Measurements from ENCODE around the gene ETHE1. TPM values are rescaled to one million over a fixed set of nuclear protein-coding genes. Genes with fewer than 3 reads are reported as not detected.

ETHE1 gene, protein sequence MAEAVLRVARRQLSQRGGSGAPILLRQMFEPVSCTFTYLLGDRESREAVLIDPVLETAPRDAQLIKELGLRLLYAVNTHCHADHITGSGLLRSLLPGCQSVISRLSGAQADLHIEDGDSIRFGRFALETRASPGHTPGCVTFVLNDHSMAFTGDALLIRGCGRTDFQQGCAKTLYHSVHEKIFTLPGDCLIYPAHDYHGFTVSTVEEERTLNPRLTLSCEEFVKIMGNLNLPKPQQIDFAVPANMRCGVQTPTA
- total RNA-seq = 10 to 100 TPM; 15.9 to 78.7 (median 36.5) TPM
- 10 to 100 TPM; 18.2 to 20.0 (median 18.4) TPM for polyA plus RNA-seq
- long read RNA-seq, donor 1, transcript ETHE1-201 (7 exons, 963 nt) = major isoform, 12 of 12 reads
- long read RNA-seq, donor 1, partial matches to known transcripts = 0 of 12 reads
- long read RNA-seq, donor 1, other reads (novel, unspliced or antisense) = 0 of 12 reads
- long read RNA-seq, donor 2, partial matches to known transcripts = 0 of 4 reads
- long read RNA-seq, donor 2, other reads (novel, unspliced or antisense) = 0 of 4 reads
- long read RNA-seq, donor 3, partial matches to known transcripts = 0 of 4 reads
- long read RNA-seq, donor 3, other reads (novel, unspliced or antisense) = 0 of 4 reads
- long read RNA-seq, donor 4, transcript ETHE1-201 (7 exons, 963 nt) = major isoform, 21 of 31 reads
- long read RNA-seq, donor 4, partial matches to known transcripts = 1 of 31 reads
- long read RNA-seq, donor 4, other reads (novel, unspliced or antisense) = 5 of 31 reads
- long read RNA-seq, donor 5, transcript ETHE1-201 (7 exons, 963 nt) = major isoform, 47 of 56 reads
- long read RNA-seq, donor 5, partial matches to known transcripts = 3 of 56 reads
- long read RNA-seq, donor 5, other reads (novel, unspliced or antisense) = 2 of 56 reads
- long read RNA-seq, donor 6, transcript ETHE1-201 (7 exons, 963 nt) = major isoform, 16 of 20 reads
- long read RNA-seq, donor 6, partial matches to known transcripts = 0 of 20 reads
- long read RNA-seq, donor 6, other reads (novel, unspliced or antisense) = 4 of 20 reads
- long read RNA-seq, donor 7, transcript ETHE1-201 (7 exons, 963 nt) = major isoform, 5 of 5 reads
- long read RNA-seq, donor 7, partial matches to known transcripts = 0 of 5 reads
- long read RNA-seq, donor 7, other reads (novel, unspliced or antisense) = 0 of 5 reads
- long read RNA-seq, donor 8, transcript ETHE1-201 (7 exons, 963 nt) = major isoform, 9 of 10 reads
- long read RNA-seq, donor 8, partial matches to known transcripts = 0 of 10 reads
- long read RNA-seq, donor 8, other reads (novel, unspliced or antisense) = 0 of 10 reads
- long read RNA-seq, donor 9, transcript ETHE1-201 (7 exons, 963 nt) = major isoform, 7 of 11 reads
- long read RNA-seq, donor 9, partial matches to known transcripts = 0 of 11 reads
- long read RNA-seq, donor 9, other reads (novel, unspliced or antisense) = 0 of 11 reads
- long read RNA-seq, donor 10, partial matches to known transcripts = 0 of 3 reads
- long read RNA-seq, donor 10, other reads (novel, unspliced or antisense) = 0 of 3 reads

DNA sequence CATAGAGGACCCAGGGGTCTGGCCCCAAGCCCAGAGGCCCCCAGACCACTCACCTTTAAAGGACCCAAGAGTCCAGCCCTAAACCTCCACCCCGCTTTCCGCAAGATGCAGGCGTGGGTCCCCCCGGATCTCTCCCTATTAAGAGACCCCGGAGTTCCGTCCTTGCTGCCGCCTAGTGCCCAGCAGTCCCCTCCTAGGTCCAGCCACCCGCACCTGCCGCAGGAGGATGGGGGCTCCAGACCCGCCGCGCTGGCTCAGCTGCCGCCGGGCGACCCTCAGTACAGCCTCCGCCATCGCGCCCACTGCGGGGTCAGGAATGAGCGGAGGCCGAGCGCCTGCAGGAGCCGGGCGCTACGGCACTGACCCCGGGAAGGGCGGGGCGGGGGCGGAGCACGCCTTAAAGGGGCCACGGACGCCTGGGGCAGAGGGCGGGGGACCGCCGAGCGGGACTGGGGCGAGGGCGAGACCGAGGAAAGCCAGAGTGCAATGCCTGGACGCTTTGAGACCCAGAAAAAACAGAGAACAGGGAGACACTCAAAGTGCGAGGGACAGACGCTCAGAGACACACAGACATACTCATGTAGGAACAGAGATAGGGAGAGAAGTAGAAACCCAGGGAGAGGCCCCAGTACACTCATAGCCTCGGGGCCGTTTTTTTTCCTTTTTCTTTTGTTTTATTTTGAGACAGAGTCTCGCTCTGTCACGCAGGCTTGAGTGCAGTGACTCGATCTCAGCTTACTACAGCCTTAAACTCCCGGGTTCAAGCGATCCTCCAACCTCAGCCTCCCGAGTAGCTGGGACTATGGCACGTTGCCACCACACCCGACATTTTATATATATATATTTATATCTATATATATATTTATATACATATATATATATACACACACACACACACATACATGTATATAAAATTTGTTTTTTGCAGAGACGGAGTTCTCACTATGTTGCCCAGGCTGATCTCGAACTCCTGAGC, at the start of gene ETHE1:
Gene ETHE1 (minus strand): TSS at position 318 of the 976 bp plus-strand sequence. CDS start 24 bp downstream, at position 294.
- no peaks in the 10 kb centered on the region for H3K27me3 ChIP-seq
- WGBS, 4 donors = 3 to 5% (median 5%) methylated on average over 33 to 54 of the region's 54 CpGs
- H3K9me3 ChIP-seq (replicated peaks in 1 of 3) = no peaks in the 10 kb centered on the region
- peak within 1 kb of the TSS; percentile 58 to 78 (median 70) for H3K4me3 ChIP-seq
- peak; percentile 80 to 89 (median 85) for DNase-seq
- TF ChIP-seq POLR2A (IDR thresholded peaks at IDR 0.05) = peak; percentile 72 to 84
- TF ChIP-seq, protein P1, sequence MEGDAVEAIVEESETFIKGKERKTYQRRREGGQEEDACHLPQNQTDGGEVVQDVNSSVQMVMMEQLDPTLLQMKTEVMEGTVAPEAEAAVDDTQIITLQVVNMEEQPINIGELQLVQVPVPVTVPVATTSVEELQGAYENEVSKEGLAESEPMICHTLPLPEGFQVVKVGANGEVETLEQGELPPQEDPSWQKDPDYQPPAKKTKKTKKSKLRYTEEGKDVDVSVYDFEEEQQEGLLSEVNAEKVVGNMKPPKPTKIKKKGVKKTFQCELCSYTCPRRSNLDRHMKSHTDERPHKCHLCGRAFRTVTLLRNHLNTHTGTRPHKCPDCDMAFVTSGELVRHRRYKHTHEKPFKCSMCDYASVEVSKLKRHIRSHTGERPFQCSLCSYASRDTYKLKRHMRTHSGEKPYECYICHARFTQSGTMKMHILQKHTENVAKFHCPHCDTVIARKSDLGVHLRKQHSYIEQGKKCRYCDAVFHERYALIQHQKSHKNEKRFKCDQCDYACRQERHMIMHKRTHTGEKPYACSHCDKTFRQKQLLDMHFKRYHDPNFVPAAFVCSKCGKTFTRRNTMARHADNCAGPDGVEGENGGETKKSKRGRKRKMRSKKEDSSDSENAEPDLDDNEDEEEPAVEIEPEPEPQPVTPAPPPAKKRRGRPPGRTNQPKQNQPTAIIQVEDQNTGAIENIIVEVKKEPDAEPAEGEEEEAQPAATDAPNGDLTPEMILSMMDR (IDR thresholded peaks at IDR 0.05) = no peak
- H3K27ac ChIP-seq = peak within 1 kb of the TSS; percentile 84 to 94 (median 84)
- intact Hi-C loops (cut with DNase I) = no loop called here
- peaks cover 13 to 34% of the 10 kb centered on the region in 2 donors for H3K4me1 ChIP-seq (replicated peaks in 1 of 2)
- no peaks in the 10 kb centered on the region for H3K36me3 ChIP-seq (replicated peaks in 1 of 2)

DNA sequence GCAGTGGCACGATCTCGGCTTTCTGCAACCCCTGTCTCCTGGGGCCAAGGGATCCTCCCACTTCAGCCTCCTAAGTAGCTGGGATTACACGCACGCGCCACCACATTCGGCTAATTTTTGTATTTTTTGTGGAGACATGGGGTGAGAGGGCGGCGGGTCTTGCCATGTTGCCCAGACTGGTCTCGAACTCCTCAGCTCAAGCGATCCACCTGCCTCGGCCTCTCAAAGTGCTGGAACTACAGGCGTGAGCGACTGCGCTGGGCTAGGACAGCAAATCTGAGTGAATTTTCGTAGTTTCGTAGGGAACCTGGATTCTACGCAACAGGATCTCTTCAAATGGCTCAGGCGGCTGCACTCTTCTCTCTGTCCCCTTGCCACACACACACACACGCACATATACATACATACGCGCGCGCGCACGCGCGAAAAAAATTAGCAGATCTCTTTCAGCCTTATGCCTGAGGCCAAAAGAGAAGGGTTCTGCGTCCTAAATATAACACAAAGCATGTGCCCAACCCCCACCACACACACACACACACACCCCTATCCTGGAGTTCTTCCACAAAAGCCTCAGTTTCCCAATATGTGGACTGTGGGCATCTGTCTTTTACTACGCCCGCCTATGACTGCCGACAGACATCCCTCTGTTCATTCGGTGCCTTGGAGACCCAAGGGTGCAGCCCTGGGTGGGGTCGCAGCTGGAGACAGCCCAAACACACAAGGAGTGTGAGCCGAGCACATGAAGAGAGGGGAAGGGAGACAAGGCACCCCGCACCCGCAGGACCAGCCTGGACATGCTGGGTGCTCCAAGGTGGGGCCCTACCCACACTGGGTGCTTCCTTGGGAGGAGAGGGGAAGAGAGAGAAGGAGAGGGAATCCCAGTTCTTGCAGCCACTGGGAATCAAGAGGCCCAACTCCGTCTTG, 49.2 kb upstream of the ETHE1 start:
- Histone ChIP-seq H3K27me3 (no peaks in the 10 kb centered on the region), H3K9me3 (replicated peaks in 1 of 3) (no peaks in the 10 kb centered on the region), H3K36me3 (replicated peaks in 1 of 2) (no peaks in the 10 kb centered on the region), H3K4me3 (peak overlapping the region in 2 of 4 donors; percentile 8 to 54), H3K4me1 (replicated peaks in 1 of 2) (peaks cover 9 to 27% of the 10 kb centered on the region in 2 donors), H3K27ac (peak overlapping the region in 2 of 5 donors; percentile 66 to 71)
- peak in 1 of 7 donors; percentile 65 for DNase-seq
- intact Hi-C loops (cut with DNase I) = no loop called here
- 71 to 76% (median 74%) methylated on average over 28 to 37 of the region's 37 CpGs for WGBS, 4 donors
- no peak for TF ChIP-seq POLR2A (IDR thresholded peaks at IDR 0.05)
- TF ChIP-seq, protein P1 (IDR thresholded peaks at IDR 0.05) = no peak
